SK-N-SH (cell line): ENCODE data around the gene MSL3B.

Experiments used
- CTCF ChIA-PET: fragments of 300-600, 350-600 bp; formaldehyde crosslinking; extraction: SDS; loops from one replicate; lab custom pipeline; 2021; lab: Yijun Ruan, JAX
- POLR2A ChIA-PET: fragments of 350-600 bp; sonication (Branson Sonifier 250); formaldehyde crosslinking; extraction: SDS; loops from one replicate; lab custom pipeline; 2020; ENCODE audit warnings: antibody characterized with exemption, inconsistent platforms; lab: Yijun Ruan, JAX
- DNase-seq: peaks from one replicate; pipeline ENCODE4 v3.0.0; 2012
- H2AFZ ChIP-seq: fragments of 200-600 bp; sonication (generic); 2 replicates; pipeline ENCODE4 v1.8.1; 2016; ENCODE audit warnings: antibody characterized with exemption, mild to moderate bottlenecking, low read depth
- H3F3A ChIP-seq: fragments of 200-600 bp; sonication (generic); replicated peaks from 2 replicates; pipeline ENCODE3; 2016; ENCODE audit warnings: antibody characterized with exemption, mild to moderate bottlenecking; ENCODE audit not compliant: insufficient read depth
- H3K27ac ChIP-seq, 2 experiments: fragments of 200-500 bp in 1 of 2; fragments of 200-600 bp in 1 of 2; sonication (Bioruptor generic) in 1 of 2; sonication (generic), shearing (Covaris generic) in 1 of 2; 2 replicates each; pipeline versions ENCODE4 v1.5.1 to v1.6.1; 2014 to 2016; ENCODE audit warnings: low read depth in 2 of 2, inconsistent platforms in 1 of 2, low read length in 1 of 2, mild to moderate bottlenecking in 1 of 2, mixed read lengths in 1 of 2
- H3K27me3 ChIP-seq: fragments of 200-600 bp; sonication (generic), shearing (Covaris generic); 2 replicates; pipeline ENCODE4 v1.6.1; 2016; ENCODE audit warnings: mixed run types; ENCODE audit not compliant: insufficient read depth
- H3K36me3 ChIP-seq, 2 experiments: fragments of 200-500 bp in 1 of 2; fragments of 200-600 bp in 1 of 2; sonication (Bioruptor generic) in 1 of 2; sonication (generic) in 1 of 2; replicated peaks in 1 of 2; 2 replicates each; pipeline versions ENCODE3 to v1.5.1; 2014 to 2016; ENCODE audit warnings: low read length in 1 of 2, mild to moderate bottlenecking in 1 of 2; ENCODE audit not compliant: insufficient read depth in 2 of 2, control insufficient read depth in 1 of 2
- H3K4me1 ChIP-seq, 2 experiments: fragments of 200-500 bp in 1 of 2; fragments of 200-600 bp in 1 of 2; sonication (Bioruptor generic) in 1 of 2; sonication (generic), shearing (Covaris generic) in 1 of 2; 2 replicates each; pipeline versions ENCODE4 v1.5.1 to v1.6.1; 2014 to 2016; ENCODE audit warnings: low read depth in 1 of 2, low read length in 1 of 2, mixed run types in 1 of 2; ENCODE audit not compliant: insufficient read depth in 2 of 2, control insufficient read depth in 1 of 2
- H3K4me2 ChIP-seq: fragments of 200-600 bp; sonication (generic), shearing (Covaris generic); 2 replicates; pipeline ENCODE4 v1.6.1; 2017; ENCODE audit warnings: mixed run types
- H3K4me3 ChIP-seq, 2 experiments: fragments of 200-500 bp in 1 of 2; fragments of 200-600 bp in 1 of 2; sonication (Bioruptor generic) in 1 of 2; sonication (generic), shearing (Covaris generic) in 1 of 2; 2 replicates each; pipeline versions ENCODE4 v1.5.1 to v1.8.1; 2014 to 2016; ENCODE audit warnings: low read depth in 2 of 2, inconsistent platforms in 1 of 2, low read length in 1 of 2, mild to moderate bottlenecking in 1 of 2, mixed read lengths in 1 of 2, moderate library complexity in 1 of 2
- H3K79me2 ChIP-seq: fragments of 200-600 bp; sonication (generic); 2 replicates; pipeline ENCODE4 v1.8.1; 2017; ENCODE audit warnings: mild to moderate bottlenecking; ENCODE audit not compliant: insufficient read depth
- H3K9ac ChIP-seq: fragments of 200-600 bp; sonication (generic); 2 replicates; pipeline ENCODE4 v1.6.1; 2017; ENCODE audit warnings: mixed run types
- H3K9me2 ChIP-seq: fragments of 200-600 bp; sonication (generic); 2 replicates; pipeline ENCODE4 v1.6.1; 2017; ENCODE audit warnings: mixed run types
- H3K9me3 ChIP-seq: fragments of 200-600 bp; sonication (generic); 2 replicates; pipeline ENCODE4 v1.6.1; 2017; ENCODE audit warnings: mixed run types, mild to moderate bottlenecking, moderate library complexity
- H4K20me1 ChIP-seq: fragments of 200-600 bp; sonication (generic); 2 replicates; pipeline ENCODE4 v1.6.1; 2017; ENCODE audit warnings: mild to moderate bottlenecking, mixed run types; ENCODE audit not compliant: insufficient read depth
- ELF1 ChIP-seq: IDR thresholded peaks from 2 replicates; pipeline ENCODE4 v1.4.0; 2012
- FOXJ3 ChIP-seq: sonication (generic); formaldehyde crosslinking; IDR thresholded peaks from 2 replicates; pipeline ENCODE4 v1.5.1; 2020; ENCODE audit warnings: mild to moderate bottlenecking, missing genetic modification reagents
- GABPA ChIP-seq: IDR thresholded peaks from 2 replicates; pipeline ENCODE4 v1.4.0; 2012; ENCODE audit warnings: low read depth, mild to moderate bottlenecking
- MXI1 ChIP-seq: IDR thresholded peaks from 2 replicates; pipeline ENCODE4 v1.6.1; 2012; ENCODE audit warnings: mild to moderate bottlenecking, low read depth, low read length, improper control_type of control experiment
- NRF1 ChIP-seq: IDR thresholded peaks from 2 replicates; pipeline ENCODE4 v1.6.1; 2012; ENCODE audit warnings: low read depth, mild to moderate bottlenecking, low read length
- RAD21 ChIP-seq: IDR thresholded peaks from 2 replicates; pipeline ENCODE4 v1.6.1; 2012; ENCODE audit warnings: mild to moderate bottlenecking, low read length
- RCOR1 ChIP-seq: fragments of 150-350 bp; IDR thresholded peaks from 2 replicates; pipeline ENCODE4 v1.6.1; 2017; ENCODE audit warnings: antibody characterized with exemption, low read length
- SIN3A ChIP-seq: IDR thresholded peaks from 2 replicates; pipeline ENCODE4 v1.6.1; 2012; ENCODE audit warnings: low read depth, mild to moderate bottlenecking, low read length, moderate library complexity, borderline replicate concordance
- SMC3 ChIP-seq: IDR thresholded peaks from 2 replicates; pipeline ENCODE4 v1.6.1; 2012; ENCODE audit warnings: low read depth, low read length, improper control_type of control experiment
- TCF12 ChIP-seq: IDR thresholded peaks from 2 replicates; pipeline ENCODE4 v1.4.0; 2012
- TEAD4 ChIP-seq: IDR thresholded peaks from 2 replicates; pipeline ENCODE4 v1.4.0; 2012; ENCODE audit warnings: mild to moderate bottlenecking, borderline replicate concordance; ENCODE audit not compliant: insufficient read depth
- WGBS: methylation state at CpG from one replicate; pipeline ENCODE4 v1.1.6; 2017; ENCODE audit warnings: low lambda C conversion rate; 5-methylcytosine and 5-hydroxymethylcytosine counted together
- TF ChIP-seq, protein P1 (sequence below): IDR thresholded peaks from 2 replicates; pipeline ENCODE4 v1.4.0; 2012; ENCODE audit warnings: low read depth, borderline replicate concordance
- TF ChIP-seq, protein P2 (sequence below): fragments of 200-600 bp; sonication (generic); IDR thresholded peaks from 2 replicates; pipeline ENCODE4 v1.6.1; 2017; ENCODE audit warnings: antibody characterized with exemption, mild to moderate bottlenecking, moderate library complexity
- TF ChIP-seq, protein P3 (sequence below): fragments of 150-350 bp; IDR thresholded peaks from 2 replicates; pipeline ENCODE4 v1.6.1; 2017; ENCODE audit warnings: antibody characterized with exemption, low read length, low read depth, borderline replicate concordance
- TF ChIP-seq, protein P4 (sequence below): IDR thresholded peaks from 2 replicates; pipeline ENCODE4 v1.6.1; 2012; ENCODE audit warnings: mild to moderate bottlenecking, low read depth, low read length, moderate library complexity
- TF ChIP-seq, protein P5 (sequence below): IDR thresholded peaks from 2 replicates; pipeline ENCODE4 v1.4.0; 2012; ENCODE audit warnings: low read depth
- TF ChIP-seq, protein P6 (sequence below): IDR thresholded peaks from 2 replicates; pipeline ENCODE4 v1.4.0; 2012; ENCODE audit warnings: low read depth, borderline replicate concordance

Gene MSL3B

DNA sequence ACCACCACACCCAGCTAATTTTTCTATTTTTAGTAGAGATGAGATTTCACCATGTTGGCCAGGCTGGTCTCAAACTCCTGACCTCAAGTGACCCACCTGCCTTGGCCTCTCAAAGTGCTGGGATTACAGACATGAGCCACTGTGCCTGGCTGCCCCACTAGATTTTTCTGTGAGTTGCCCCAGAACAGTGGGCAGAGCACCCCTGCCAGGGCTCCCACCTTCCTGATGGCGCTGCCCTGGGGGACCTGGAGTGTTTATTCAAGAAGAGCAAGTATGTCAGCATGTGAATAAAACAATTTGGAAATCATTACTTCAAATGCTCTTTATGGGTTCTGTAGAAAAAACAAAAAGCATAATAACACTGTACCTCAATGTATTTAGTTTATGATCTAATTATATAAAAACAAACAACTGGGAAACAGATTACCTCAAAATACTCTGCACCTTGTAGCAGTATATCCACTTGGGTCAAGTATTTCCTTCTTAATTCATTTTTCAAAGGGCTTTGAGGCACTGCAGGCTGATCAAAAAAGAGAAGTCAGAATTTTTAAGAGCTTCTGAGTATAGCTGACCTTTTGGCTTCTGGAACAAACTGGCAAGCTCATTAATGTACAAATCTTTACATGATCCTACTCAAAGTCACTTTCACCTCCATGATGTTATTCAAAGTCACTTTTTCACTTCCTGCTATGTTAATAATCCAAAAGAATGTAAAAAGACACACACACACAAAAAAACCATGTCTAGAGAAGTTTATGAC lies 22.7 kb downstream of the MSL3B start (continued):
- TF ChIP-seq, protein P1, sequence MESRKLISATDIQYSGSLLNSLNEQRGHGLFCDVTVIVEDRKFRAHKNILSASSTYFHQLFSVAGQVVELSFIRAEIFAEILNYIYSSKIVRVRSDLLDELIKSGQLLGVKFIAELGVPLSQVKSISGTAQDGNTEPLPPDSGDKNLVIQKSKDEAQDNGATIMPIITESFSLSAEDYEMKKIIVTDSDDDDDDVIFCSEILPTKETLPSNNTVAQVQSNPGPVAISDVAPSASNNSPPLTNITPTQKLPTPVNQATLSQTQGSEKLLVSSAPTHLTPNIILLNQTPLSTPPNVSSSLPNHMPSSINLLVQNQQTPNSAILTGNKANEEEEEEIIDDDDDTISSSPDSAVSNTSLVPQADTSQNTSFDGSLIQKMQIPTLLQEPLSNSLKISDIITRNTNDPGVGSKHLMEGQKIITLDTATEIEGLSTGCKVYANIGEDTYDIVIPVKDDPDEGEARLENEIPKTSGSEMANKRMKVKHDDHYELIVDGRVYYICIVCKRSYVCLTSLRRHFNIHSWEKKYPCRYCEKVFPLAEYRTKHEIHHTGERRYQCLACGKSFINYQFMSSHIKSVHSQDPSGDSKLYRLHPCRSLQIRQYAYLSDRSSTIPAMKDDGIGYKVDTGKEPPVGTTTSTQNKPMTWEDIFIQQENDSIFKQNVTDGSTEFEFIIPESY: no peak
- no peak for TF ChIP-seq TCF12
- no peak for TF ChIP-seq ELF1
- TF ChIP-seq NRF1: no peak
- no peak for TF ChIP-seq MXI1
- no peak for TF ChIP-seq FOXJ3 (CRISPR knock-in tag)
- TF ChIP-seq, all 33 proteins: peak for 0

DNA sequence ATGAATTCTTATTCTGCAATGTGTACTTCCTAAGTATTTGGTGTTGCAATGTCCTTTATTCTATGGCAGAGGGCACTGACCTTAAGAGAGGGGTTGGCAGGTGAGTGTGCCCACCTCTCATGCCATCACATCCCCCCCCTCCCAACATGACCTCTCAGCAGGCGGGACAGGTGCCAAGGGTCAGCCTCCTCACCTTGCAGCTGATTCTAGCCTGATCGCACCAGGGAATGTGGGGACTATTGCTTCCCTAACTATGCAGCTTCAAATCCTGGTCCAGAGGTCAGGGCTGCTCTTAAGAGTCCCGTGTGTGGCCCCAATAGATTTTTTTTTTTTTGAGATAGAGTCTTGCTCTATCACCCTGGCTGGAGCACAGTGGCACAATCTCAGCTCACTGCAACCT lies 23.4 kb downstream of the MSL3B start:
- ChIA-PET POLR2A (no interaction called here), CTCF (no interaction called here)

More for the DNA sequence above, 23.4 kb downstream of the MSL3B start:
- Histone ChIP-seq H3K9me2 (no peaks in the 10 kb centered on the region), H3K4me3 (no peak overlapping the region), H2AFZ (no peak overlapping the region), H4K20me1 (peaks cover 32% of the 10 kb centered on the region; the same call in 1 of the 2 replicates), H3K27ac (no peak overlapping the region), H3K9ac (no peak overlapping the region), H3F3A (peaks cover 3% of the 10 kb centered on the region), H3K4me1 (peaks cover 0 to 10% of the 10 kb centered on the region in 2 experiments; a peak in 1 of 4 replicates), H3K4me2 (no peak overlapping the region), H3K9me3 (no peaks in the 10 kb centered on the region), H3K36me3 (peaks cover 52 to 61% of the 10 kb centered on the region in 2 experiments), H3K27me3 (no peaks in the 10 kb centered on the region), H3K79me2 (peaks cover 99% of the 10 kb centered on the region)
- 88% methylated on average over 2 of the region's 3 CpGs for WGBS
- no peak for DNase-seq
- TF ChIP-seq RCOR1 (no peak), SIN3A (no peak), TEAD4 (no peak), GABPA (no peak), MXI1 (no peak), RAD21 (no peak), TCF12 (no peak), SMC3 (no peak), FOXJ3 (CRISPR knock-in tag) (no peak)
- TF ChIP-seq, protein P2, sequence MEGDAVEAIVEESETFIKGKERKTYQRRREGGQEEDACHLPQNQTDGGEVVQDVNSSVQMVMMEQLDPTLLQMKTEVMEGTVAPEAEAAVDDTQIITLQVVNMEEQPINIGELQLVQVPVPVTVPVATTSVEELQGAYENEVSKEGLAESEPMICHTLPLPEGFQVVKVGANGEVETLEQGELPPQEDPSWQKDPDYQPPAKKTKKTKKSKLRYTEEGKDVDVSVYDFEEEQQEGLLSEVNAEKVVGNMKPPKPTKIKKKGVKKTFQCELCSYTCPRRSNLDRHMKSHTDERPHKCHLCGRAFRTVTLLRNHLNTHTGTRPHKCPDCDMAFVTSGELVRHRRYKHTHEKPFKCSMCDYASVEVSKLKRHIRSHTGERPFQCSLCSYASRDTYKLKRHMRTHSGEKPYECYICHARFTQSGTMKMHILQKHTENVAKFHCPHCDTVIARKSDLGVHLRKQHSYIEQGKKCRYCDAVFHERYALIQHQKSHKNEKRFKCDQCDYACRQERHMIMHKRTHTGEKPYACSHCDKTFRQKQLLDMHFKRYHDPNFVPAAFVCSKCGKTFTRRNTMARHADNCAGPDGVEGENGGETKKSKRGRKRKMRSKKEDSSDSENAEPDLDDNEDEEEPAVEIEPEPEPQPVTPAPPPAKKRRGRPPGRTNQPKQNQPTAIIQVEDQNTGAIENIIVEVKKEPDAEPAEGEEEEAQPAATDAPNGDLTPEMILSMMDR: no peak
- TF ChIP-seq, protein P3, sequence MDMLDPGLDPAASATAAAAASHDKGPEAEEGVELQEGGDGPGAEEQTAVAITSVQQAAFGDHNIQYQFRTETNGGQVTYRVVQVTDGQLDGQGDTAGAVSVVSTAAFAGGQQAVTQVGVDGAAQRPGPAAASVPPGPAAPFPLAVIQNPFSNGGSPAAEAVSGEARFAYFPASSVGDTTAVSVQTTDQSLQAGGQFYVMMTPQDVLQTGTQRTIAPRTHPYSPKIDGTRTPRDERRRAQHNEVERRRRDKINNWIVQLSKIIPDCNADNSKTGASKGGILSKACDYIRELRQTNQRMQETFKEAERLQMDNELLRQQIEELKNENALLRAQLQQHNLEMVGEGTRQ: no peak
- TF ChIP-seq, protein P4, sequence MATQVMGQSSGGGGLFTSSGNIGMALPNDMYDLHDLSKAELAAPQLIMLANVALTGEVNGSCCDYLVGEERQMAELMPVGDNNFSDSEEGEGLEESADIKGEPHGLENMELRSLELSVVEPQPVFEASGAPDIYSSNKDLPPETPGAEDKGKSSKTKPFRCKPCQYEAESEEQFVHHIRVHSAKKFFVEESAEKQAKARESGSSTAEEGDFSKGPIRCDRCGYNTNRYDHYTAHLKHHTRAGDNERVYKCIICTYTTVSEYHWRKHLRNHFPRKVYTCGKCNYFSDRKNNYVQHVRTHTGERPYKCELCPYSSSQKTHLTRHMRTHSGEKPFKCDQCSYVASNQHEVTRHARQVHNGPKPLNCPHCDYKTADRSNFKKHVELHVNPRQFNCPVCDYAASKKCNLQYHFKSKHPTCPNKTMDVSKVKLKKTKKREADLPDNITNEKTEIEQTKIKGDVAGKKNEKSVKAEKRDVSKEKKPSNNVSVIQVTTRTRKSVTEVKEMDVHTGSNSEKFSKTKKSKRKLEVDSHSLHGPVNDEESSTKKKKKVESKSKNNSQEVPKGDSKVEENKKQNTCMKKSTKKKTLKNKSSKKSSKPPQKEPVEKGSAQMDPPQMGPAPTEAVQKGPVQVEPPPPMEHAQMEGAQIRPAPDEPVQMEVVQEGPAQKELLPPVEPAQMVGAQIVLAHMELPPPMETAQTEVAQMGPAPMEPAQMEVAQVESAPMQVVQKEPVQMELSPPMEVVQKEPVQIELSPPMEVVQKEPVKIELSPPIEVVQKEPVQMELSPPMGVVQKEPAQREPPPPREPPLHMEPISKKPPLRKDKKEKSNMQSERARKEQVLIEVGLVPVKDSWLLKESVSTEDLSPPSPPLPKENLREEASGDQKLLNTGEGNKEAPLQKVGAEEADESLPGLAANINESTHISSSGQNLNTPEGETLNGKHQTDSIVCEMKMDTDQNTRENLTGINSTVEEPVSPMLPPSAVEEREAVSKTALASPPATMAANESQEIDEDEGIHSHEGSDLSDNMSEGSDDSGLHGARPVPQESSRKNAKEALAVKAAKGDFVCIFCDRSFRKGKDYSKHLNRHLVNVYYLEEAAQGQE: no peak
- TF ChIP-seq, protein P5, sequence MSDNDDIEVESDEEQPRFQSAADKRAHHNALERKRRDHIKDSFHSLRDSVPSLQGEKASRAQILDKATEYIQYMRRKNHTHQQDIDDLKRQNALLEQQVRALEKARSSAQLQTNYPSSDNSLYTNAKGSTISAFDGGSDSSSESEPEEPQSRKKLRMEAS: no peak
- TF ChIP-seq, protein P6, sequence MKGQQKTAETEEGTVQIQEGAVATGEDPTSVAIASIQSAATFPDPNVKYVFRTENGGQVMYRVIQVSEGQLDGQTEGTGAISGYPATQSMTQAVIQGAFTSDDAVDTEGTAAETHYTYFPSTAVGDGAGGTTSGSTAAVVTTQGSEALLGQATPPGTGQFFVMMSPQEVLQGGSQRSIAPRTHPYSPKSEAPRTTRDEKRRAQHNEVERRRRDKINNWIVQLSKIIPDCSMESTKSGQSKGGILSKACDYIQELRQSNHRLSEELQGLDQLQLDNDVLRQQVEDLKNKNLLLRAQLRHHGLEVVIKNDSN: no peak
